ENCODE measurements around the gene ECD.
A peak's percentile ranks its signal among the peaks of the same experiment; 100 is the strongest.

Gene ECD

GRCh38 chr10:73106301-73106700 is 61.5 kb downstream of the ECD start:
- FAIRE-seq, result no peak
- DNase-seq (ENCODE audit: insufficient read length, low spot score), result no peak

- DNase-seq (ENCODE audit: insufficient read length, low spot score) (no peak), FAIRE-seq (no peak)
Measured at GRCh38 chr10:73099141-73099540, 68.7 kb downstream of the ECD start.

DNA sequence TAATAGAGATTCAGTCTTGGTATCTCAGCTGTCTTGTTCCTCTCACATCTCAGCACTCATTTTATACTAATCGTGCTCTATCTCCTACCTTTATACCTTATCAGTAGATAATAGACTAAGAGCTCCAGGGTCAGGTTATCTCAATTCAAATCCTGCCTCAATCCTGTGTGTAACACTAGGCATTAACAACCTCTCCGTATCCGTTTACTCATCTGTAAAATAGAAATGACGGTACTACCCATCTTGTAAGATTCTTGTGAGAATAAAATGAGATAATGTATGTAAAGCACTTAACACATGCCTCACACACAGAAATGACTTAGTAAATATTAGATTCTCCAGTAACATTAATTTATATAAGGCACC is 70.5 kb downstream of the ECD start:
- DNase-seq (ENCODE audit: insufficient read length, low spot score) (no peak), FAIRE-seq (no peak)

DNA sequence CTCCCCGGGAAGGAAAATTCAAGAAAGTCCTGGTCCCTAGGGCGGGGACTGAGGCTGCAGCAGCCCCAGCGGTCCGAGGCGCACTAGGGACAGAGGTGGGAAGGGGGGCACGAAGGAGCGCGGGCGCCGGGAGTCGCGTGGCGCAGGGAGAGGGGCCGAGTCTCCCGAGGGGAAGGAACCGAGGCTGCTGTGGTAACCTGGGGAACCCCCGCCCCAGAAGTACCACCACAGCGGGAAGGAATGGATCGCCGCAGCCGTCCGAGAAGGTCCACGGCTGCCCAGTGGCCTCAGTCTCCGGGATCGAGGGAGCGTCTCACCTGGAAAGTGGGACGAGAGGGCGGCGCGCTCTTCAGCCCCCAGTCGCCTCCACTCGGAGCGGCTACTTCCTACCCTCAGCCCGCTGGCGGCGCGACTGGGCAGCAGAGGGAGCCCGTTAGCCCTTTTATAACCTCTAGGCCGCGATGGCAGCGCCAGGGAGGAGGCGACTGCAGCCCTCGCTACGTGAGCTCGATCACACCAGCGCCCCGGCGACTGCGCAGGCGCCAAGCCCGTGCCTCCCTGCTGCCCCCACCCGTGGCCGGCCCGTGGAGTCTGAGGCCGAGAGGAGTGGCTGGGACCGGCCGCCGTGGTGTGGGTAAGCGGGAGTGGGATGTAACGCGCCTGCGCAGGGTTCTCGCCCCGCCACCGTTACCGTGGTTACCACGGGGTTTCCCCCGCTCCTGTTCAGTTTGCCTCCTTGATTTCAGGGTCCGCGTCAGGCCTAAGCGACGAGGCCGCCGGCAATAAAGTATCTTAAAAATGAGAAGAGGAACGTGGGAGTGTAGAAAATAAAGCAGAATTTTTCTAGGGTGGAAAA is 71.1 kb downstream of the ECD start, which contains the start of gene P4HA1:
Gene P4HA1, minus strand, starts transcription at position 418 of the 856 bp plus-strand sequence. CDS start 21,983 bp downstream, outside the sequence.
- FAIRE-seq (peak; percentile 93), DNase-seq (ENCODE audit: insufficient read length, low spot score) (peak; percentile 98)

DNA sequence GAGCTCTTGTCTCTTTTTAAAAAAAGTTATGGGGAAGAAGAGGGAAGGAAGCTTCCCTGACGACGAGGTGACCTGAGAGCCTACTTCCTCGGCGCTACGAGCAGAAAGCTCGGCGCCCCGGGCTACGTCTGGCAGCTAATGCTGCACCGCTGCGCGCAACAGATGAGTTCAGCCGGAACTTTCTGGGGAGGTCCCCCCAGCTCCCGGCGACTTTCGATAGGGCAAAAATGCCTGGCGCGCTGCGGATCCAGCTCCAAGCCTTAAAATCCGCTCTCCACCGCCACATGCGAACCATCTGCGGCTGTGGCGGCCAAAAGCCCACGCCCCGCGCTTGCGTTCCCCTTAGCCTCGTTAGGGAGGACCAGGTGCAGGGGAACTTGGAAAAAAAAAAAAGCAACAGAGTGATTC is 71.8 kb downstream of the ECD start:
- FAIRE-seq (no peak), DNase-seq (ENCODE audit: insufficient read length, low spot score) (no peak)

DNA sequence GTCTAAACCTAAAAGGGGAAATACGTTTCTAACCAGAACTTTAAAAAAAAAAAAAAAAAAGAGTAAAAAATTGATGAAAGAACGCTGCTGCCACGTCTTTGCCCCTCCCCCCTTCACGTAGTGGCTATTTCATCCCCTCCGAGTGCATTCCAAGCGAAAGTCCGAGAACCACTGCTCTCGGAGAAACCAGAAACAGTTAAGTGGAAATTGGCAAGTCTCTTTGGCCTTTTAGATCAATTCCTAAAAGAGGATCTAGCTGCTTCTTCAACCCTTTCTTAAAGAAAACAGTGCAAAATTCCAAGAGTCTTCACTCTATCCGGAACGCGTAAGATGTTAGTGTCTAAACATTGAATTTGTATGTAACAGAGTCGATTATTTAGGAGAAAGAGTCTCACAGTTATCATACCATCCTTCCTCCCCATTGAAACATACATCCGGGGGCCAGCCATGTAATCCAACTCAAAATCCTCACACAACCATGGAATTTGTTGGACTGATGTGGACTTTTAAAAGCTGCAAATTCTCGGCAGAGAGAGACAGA is 72.3 kb downstream of the ECD start:
- DNase-seq (ENCODE audit: insufficient read length, low spot score) (peak; percentile 54), FAIRE-seq (no peak)

DNA sequence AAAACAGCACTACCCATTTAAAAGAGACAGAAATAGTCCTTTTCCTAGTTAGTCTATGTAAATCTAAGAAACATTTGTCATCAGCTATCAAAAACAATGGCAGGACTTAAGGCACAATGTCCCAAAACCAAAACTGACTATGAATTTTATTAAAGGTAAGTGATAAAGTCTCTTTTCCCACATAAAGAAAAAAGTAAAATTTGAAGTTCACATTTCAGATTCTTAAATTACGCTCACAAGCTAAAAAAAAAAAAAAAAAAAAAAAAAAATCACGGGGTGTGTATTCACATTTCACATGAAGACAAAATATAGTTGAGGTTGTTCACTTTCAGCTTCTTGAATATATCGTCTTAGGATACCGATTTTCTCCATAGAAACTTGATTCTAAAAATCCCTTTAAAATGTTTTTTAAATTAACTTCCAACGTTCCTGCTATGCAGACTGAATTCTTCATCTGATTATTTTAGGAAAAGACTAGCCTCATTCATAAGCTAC is 72.8 kb downstream of the ECD start:
- no peak for FAIRE-seq
- no peak for DNase-seq (ENCODE audit: insufficient read length, low spot score)

GRCh38 chr10:73093922-73094850 is 73.6 kb downstream of the ECD start:
- no peak for DNase-seq (ENCODE audit: insufficient read length, low spot score)
- FAIRE-seq, result no peak

DNA sequence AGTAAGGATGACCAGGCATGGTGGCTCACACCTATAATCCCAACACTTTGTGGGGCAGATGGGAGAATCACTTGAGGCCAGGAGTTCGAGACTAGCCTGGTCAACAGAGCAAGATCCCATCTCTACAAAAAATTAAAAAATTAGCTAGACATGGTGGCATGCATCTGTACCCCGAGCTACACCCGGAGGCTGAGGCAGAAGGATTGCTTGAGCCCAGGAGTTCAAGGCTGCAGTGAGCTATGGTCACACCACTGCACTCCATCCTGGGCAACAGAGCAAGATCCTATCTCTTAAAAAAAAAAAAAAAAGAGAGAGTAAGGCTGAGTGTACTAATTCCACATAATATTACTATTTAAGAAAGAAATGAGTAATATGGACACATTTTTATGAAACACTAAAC is 75.0 kb downstream of the ECD start:
- DNase-seq (ENCODE audit: insufficient read length, low spot score), result no peak
- FAIRE-seq, result no peak

DNA sequence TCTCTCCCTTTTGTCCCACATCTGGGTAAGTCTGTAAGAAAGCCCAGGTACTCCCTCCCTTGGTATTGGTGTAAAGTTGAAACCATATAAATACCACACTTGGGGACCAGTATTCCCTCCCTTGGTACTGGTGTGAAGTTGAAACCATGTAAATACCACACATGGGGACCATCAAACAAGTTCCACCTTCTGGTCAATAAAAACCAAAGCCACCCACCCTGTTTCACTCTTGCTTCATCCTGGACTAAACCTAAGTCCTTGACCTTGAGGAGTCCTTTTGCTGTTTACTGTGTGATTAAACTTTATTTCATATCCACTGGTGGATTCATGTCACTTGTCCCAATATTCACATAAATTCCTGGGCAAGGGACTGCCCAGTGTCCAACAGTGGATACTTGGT is 79.5 kb downstream of the ECD start:
- no peak for FAIRE-seq
- no peak for DNase-seq (ENCODE audit: insufficient read length, low spot score)

- no peak for DNase-seq (ENCODE audit: insufficient read length, low spot score)
- no peak for FAIRE-seq
Measured at GRCh38 chr10:73086816-73087215, 81.0 kb downstream of the ECD start.

GRCh38 chr10:73084209-73084608 is 83.6 kb downstream of the ECD start:
- no peak for DNase-seq (ENCODE audit: insufficient read length, low spot score)
- no peak for FAIRE-seq
